Measurements from ENCODE around the gene BICD1. TPM values are rescaled to one million over a fixed set of nuclear protein-coding genes. Genes with fewer than 3 reads are reported as not detected.
"Not testable (repeated sequence)": the region's sequence is repeated elsewhere in the genome, so short reads cannot be mapped to it uniquely, and the experiment has no call there.

The BICD1 gene
- total RNA-seq, 1 experiment from 2014 or later = 10.6 TPM

DNA sequence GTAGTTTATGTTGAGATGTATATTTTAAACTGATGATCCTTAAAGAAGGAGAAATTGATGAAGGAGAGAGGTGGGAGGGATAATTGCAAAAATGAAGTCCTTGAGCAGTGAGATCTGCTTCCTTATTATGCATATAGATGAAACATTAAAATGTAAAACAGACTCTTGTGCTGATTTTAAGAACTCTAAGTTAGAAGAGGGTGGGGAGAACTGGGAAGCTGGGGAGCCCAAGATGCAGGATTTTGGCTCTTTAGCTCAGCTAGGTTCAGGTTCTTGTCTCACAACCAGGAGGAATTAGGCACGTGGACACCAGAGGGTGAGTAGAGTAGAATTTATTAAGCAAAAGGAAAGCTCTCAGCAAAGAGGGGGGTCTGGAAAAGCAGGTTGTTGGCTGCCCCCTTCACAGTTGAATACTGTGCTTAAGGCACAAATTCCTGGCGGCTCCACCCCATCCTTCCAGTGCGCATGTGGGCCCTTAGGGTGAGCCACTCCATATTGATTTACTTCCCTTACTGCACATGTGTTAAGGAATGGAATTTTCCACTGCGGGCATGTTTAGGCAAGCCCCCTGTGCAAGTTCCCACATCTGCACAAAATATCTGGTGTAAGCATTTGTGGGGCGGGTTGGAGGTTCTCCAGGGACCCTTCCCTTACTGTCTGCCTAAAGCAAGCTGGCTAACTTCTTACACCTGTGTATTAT, 141.9 kb downstream of the BICD1 start:
- no peak for DNase-seq (ENCODE audit: low spot score)

DNA sequence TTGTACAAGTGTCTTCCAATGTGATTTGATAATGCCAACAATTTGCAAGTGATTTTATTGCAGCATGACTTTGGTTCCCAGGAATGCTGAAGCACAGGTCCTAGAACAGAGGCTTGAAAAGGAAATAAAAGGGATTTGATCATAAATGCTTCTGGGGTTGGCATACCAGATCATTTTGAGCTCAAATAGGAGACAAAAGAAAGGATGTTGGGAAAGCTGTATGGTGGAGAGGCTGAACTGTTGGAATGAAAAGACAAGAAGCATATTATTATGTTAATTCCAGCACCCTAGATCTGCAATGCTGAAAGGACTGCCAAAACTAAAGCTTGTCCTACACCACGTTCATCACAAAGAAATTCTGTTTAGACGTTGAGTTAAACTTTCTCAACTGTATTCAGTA, 143.1 kb downstream of the BICD1 start:
- no peak for DNase-seq (ENCODE audit: low spot score)

DNA sequence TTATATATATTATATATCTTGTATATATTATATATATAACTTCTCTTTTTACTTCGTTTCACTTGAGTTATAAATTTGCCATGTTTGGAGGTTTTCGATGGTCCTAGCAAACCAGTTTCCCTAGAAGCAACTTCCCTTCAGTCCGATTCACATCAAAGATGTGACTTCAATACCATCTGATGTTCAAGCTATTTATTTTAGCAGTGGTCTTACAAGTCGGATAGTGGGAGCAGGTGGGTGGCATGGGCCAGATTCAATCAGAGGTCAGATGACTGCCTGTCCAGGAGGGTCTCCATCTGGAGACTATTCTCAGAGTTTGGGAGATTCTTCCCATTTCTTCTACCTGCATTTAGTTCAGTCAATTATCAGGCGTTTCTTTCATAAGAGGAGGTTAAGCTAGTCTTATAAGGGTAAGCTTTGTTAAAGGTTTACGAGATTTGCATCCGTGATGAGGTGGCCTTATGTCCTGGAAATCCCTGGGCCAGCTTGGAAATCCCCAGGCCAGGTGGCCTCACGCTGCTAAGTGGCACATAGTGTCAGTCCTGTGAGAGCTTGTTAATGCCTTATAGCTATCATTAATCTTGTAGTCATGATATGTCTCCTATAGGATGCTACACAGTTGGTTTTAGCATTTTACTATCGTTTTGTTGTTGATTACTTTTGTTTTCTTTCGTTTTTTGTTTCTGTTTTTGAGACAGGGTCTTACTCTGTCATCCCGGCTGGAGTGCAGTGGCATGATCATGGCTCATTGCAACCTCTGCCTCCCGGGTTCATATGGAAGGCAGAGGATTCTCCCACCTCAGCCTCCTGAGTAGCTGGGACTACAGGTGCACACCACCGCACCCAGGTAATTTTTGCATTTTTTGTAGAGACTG, 145.8 kb downstream of the BICD1 start:
- no peak for DNase-seq (ENCODE audit: low spot score)

DNA sequence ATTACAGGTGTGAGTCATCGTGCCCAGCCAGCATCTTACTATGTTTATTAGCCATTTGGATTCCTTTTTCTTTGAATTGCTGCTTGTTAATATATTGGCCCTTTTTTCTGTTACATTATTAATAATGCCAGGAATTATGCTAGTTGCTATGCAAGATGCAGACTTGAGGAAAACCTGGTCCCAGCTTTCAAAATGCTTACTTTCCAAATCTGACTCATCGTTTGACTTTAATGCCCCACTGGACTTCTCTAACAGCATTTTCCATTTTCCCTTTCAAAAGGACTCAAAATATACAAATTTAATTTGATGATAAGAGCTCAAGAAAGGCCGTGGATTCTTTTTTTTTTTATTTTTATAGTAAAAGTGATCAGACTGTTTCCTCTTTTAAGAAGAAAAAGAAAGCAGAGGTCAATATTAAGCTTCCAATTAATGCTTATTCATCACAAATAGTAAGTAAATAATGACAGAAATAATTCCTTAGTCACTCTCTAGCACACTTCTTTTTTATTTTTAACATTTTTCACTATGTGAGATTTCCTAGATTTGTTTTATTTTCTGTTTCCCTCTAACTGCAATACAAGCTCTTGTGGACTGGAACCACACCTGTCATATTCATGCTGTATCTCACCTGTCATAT, 146.6 kb downstream of the BICD1 start:
- no peak for DNase-seq (ENCODE audit: low spot score)

DNA sequence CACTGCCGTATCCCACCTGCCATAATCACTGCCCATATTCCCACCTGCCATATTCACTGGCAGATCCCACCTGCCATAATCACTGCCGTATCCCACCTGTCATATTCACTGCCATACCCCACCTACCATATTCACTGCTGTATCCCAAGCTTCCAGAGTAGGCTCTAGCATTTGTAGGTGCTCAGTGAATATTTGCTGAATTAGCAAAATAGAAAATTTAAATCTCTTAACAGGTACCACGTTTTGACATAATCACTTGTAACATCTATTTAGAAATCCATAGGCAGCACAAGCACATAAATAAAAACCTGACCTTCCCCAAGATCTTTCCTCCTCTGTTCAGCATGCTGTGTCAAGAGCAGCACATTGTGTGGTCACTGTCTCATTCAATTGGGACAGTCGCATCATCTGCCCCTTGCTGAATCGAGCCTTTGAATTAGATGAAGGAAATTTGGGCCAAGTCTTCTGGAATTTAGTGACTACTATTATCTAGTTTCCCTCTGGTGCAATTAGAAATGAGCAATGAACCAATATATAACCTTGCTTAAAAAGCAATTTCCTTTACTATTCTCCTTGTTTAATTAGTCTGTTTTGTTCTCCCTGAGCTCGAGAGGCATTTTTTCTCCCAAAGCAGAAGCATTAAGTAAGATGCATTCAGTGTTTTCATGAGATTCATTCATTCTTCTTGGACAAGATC, 147.8 kb downstream of the BICD1 start:
- DNase-seq (ENCODE audit: low spot score) = no peak

GRCh38 chr12:32255588-32255987, 148.9 kb downstream of the BICD1 start:
- DNase-seq (ENCODE audit: low spot score) = no peak

GRCh38 chr12:32257695-32258496, 151.2 kb downstream of the BICD1 start:
- no peak for DNase-seq (ENCODE audit: low spot score)

DNA sequence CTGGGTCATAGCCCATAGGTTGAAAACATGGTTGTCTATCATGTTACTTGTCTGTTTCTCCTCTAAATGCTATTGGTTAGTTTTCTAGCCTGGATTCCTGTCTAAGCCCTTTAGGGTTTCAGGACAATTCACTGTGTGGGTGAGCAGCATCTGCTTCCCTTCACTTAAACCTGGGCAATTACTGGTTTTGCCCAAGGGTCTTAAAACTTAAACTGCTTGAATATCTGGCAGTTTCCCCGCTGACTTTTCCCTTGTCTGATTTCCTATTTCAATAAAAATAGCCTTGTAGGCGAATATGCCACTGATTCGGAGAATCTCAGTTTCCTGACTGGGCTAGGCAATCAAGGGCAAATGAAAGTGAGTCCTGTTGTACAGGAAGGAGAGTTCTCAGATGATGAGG, 154.0 kb downstream of the BICD1 start:
- no peak for DNase-seq (ENCODE audit: low spot score)

- DNase-seq (ENCODE audit: low spot score) = no peak
Measured at GRCh38 chr12:32261638-32262037, 155.0 kb downstream of the BICD1 start.

GRCh38 chr12:32264961-32265360, 158.3 kb downstream of the BICD1 start:
- no peak for DNase-seq (ENCODE audit: low spot score)

- no peak for DNase-seq (ENCODE audit: low spot score)
Measured at GRCh38 chr12:32265456-32265855, 158.8 kb downstream of the BICD1 start.

GRCh38 chr12:32265951-32266350, 159.3 kb downstream of the BICD1 start:
- DNase-seq (ENCODE audit: low spot score) = no peak

GRCh38 chr12:32266756-32267155, 160.1 kb downstream of the BICD1 start:
- DNase-seq (ENCODE audit: low spot score) = no peak

GRCh38 chr12:32270818-32271710, 164.4 kb downstream of the BICD1 start:
- no peak for DNase-seq (ENCODE audit: low spot score)

DNA sequence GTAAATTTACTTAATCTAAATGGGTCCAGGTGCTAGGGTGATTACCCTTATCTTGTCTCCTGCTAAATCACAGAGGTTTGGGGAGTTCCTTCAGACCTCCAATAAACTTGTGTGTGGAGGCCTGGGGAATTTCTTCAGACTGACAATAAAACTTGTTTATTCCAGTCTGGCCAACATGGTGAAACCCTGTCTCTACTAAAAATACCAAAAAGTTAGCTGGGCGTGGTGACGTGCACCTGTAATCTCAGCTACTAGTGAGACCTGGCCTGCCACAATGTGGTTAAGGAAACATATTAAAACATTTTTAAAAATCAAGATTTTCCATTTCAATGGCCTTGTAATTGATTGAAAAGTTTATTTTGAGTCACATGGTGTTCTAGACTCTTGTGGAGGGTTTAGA, 165.8 kb downstream of the BICD1 start:
- no peak for DNase-seq (ENCODE audit: low spot score)

- DNase-seq (ENCODE audit: low spot score) = no peak
Measured at GRCh38 chr12:32273063-32273522, 166.4 kb downstream of the BICD1 start.

GRCh38 chr12:32273712-32274111, 167.1 kb downstream of the BICD1 start:
- DNase-seq (ENCODE audit: low spot score) = no peak

GRCh38 chr12:32274665-32275064, 168.0 kb downstream of the BICD1 start:
- no peak for DNase-seq (ENCODE audit: low spot score)

DNA sequence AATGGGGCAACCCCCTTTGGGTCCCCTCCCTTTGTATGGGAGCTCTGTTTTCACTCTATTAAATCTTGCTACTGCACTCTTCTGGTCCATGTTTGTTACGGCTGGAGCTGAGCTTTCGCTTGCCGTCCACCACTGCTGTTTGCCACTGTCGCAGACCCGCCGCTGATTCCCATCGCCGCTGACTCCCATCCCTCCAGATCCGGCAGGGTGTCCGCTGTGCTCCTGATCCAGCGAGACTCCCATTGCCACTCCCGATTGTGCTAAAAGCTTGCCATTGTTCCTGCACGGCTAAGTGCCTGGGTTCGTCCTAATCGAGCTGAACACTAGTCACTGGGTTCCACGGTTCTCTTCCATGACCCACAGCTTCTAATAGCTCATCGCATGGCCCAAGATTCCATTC, 168.9 kb downstream of the BICD1 start:
- not testable (repeated sequence) for DNase-seq (ENCODE audit: low spot score)

DNA sequence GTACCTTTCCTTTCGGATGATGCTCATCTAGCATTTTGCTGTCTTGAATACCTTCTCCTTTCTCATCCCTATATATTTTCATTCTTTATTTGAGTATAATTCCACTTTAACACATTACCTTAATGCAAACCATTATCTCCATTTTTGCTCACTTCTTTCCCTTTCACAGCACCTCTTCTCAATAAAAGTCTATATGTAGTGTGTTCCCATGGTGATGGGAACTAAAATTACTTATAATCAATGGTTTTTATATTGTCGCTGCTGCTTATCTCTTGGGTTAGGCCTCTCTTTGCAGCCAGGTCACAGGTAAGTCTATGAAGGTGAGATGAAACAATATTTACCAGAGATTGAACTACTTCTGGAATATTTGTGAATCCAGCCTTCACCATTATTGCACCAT, 171.1 kb downstream of the BICD1 start:
- DNase-seq (ENCODE audit: low spot score) = no peak

Measured in H4 (cell line).